HG03432 (cell line): ENCODE data around the gene B4GALT7.
"Not testable (repeated sequence)": the region's sequence is repeated elsewhere in the genome, so short reads cannot be mapped to it uniquely, and the experiment has no call there.

ENCODE experiments used
- ATAC-seq: cut with Tn5 transposase; IDR thresholded peaks from one replicate; pipeline ENCODE4 v1.9.1; 2021; ENCODE audit warnings: mild to moderate bottlenecking, moderate library complexity; ENCODE audit not compliant: unreplicated experiment

Gene B4GALT7

DNA sequence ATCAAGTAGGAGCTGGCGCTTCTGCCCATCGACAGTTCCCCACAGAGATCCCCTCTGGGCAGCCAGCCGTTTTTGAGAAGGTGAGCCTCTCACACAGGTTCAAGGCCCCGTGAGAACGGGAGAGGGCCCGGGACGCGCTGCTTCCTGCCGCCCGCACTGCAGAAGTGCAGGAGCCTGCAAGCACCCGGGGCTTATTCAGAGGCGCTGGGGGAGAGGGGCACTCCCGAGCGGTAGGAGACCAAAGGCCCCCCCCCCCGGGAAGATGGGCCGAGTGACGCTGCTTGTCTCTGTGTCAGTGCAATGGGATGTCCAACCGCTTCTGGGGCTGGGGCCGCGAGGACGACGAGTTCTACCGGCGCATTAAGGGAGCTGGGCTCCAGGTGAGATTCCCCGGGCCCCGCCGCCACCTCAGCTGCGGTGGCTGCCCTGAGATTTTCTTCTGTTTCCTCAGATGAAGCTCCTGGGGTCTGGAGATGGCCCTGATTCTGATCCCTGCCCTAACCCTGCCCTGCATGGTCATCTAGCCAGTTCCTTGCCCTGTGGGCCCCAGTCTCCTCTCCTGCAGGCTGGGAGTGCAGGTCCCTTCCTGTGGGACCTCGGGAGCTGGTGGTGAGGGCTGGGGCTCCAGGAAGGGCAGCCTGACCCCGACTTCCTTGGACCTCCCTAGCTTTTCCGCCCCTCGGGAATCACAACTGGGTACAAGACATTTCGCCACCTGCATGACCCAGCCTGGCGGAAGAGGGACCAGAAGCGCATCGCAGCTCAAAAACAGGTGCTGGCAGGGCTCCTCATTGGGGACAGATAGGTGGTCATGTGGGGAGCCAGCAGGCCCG, 8.5 kb downstream of the B4GALT7 start:
- no peak for ATAC-seq

DNA sequence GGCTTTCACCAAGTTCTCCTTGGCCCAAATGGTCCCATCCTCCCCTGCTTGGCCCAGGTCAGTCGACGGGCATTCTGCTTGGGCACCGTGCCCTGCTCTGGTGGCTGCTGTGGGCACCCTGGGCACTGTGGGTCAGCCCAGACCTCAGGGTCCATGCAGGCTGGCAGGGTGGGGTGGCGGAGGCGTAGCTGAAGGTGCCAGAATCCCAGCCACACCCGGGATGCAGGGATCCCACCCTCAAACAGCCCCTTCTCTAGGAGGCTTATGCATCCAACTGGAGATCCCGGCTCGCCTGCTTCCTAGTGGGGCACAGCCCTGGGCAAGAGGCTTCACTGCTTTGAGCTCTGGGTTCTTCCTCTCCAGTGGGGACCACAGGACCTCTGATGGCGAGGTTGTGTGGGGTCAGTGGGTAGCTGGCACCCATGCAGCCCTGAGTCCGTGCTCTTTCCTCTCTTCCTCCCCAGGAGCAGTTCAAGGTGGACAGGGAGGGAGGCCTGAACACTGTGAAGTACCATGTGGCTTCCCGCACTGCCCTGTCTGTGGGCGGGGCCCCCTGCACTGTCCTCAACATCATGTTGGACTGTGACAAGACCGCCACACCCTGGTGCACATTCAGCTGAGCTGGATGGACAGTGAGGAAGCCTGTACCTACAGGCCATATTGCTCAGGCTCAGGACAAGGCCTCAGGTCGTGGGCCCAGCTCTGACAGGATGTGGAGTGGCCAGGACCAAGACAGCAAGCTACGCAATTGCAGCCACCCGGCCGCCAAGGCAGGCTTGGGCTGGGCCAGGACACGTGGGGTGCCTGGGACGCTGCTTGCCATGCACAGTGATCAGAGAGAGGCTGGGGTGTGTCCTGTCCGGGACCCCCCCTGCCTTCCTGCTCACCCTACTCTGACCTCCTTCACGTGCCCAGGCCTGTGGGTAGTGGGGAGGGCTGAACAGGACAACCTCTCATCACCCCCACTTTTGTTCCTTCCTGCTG, 9.4 kb downstream of the B4GALT7 start:
- no peak for ATAC-seq

DNA sequence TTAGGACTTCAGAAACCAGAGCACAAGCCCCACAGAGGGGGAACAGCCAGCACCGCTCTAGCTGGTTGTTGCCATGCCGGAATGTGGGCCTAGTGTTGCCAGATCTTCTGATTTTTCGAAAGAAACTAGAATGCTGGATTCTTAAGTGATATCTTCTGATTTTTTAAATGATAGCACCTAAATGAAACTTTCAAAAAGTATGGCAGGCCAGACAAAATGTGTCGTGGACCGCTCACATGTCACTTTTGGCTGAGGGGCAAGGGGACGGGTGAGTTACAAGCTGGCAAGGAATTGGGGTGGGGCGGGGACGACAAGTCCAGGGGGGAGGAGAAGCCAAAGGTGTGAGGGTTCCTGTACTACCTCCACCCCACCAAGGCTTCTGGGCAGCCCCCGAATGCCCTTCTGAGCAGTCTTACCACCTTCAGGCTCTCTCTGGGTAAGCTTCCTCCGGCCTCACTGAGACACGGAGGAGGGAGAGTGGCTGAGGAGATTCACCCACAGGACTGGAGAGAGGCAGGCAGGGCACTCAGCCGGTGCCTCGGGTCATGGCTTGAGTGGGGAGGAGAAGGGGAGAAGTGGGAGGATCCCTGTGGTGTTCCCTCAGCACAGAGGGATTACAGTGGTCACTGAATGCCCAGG, 10.3 kb downstream of the B4GALT7 start:
- ATAC-seq = no peak

DNA sequence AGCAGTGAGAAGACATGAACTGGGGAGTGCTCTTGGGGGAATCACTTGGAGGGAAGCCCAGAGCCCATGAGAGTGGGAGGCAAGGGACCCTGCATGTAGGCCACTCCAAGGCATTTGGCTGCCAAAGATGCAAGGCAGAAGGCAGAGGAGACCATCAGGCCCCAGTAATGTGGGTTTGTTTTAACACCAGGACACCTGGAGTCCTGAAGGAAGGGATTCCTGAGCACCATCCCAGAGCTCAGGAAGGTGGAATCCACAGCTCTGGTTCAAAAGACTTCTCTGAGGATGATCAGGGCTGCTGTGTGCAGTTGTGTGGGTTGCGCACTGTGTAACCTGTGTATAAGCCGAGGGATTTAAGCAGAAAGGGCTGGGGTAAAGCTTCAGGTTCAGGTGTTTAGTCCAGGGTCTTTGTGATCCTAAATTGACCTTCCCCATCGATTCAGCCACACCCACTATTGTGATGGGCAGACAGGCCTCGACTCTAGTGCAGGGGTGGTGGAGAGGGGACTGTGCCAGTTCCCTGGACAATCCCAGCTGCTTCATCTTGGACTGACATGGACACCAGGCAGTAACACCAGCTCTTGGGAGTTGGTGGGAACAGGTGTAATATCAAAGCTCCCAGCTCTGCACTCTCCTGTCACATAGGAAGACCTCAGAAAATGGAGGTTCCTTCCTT, 11.0 kb downstream of the B4GALT7 start:
- no peak for ATAC-seq

DNA sequence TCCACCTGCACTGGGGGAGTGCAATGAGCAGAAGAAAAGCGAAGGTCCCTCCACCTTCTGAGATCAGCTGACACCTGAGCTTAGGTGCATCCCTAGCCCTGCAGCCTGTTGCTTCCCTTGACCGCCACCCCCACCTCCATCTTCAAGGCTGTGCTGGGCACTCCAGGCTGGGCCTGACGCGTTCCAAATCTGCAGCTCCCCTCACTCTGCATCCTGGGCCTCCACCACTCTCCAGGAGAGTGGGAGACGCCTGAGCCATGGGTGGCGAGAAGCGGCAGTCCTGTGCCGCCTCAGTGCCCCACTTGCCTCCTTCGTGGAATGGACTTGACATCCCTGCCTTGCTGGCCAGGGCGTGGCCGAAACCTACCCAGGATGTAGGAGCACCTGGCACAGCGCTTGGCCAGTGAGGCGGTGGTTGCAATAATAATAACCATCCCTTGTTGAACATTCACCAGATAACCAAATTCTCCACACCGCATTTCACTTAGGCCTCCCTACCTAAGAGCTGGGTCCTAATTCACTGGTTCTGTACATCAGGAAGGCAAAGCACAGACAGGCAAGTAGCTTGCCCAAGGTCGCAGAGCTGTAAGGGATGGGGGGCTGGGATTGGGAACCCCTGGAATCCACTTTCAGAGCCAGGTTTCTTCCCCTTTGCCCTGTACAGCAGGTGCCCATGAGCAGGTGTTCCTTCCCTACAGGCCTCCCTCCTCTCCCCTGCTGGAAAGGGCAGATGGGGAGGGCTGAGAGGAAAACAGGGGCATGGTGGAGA, 11.7 kb downstream of the B4GALT7 start:
- no peak for ATAC-seq

DNA sequence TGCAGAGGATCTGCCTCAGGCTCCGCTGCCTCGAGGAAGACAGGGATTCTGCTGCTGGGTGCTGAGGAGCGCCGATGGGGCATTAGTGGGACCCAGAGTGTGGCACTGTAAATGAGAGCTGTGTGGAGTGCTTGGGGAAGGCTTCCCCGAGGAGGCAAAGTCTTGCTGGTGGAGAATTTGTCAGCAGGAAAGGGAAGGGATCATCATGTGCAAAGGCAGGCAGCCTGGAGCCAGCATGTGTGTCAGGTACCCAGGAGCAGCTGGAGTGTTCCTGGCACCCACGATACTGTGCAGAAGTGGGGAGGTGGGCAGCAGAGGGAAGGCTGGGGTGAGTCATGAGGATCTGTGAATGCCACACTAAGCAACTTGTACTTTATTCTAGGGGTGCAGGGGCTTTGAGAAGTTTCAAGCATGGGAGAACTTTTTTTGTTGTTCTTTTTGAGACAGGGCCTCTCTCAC, 12.3 kb downstream of the B4GALT7 start:
- no peak for ATAC-seq

DNA sequence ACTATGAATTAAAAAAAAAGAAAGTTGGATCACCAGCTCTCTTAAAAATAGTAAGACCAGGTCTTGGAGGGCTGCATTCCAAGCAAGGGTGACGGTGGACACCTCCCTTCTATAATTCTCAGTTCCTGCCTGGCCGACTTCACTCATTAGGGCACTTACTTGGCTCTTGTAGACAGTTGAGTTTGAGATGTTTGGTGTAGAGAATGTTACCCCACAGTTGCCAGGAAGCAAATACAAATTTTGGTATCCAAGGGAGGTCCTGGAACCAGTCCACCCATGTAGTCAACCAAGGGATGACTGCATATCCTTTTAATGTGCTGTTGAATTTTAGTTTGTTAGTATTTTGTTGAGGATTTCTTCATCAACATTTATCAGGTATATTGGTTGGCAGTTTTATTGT, 20.6 kb downstream of the B4GALT7 start:
- ATAC-seq = no peak

DNA sequence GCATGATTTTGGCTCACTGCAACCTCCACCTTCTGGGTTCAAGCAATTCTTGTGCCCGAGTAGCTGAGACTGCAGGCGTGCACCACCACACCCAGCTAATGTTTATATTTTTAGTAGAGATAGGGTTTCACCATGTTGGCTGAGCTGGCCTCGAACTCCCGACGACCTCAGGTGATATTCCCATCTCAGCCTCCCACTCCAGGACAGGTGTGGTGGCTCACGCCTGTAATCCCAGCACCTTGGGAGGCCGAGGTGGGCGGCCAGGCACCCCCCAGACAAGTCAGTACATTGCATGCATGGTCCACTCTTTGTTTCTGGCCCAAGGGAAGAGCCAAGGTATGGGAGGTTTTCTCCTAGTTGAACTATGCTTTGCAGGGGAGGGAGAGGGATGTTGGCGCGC, 24.2 kb downstream of the B4GALT7 start:
- not testable (repeated sequence) for ATAC-seq

DNA sequence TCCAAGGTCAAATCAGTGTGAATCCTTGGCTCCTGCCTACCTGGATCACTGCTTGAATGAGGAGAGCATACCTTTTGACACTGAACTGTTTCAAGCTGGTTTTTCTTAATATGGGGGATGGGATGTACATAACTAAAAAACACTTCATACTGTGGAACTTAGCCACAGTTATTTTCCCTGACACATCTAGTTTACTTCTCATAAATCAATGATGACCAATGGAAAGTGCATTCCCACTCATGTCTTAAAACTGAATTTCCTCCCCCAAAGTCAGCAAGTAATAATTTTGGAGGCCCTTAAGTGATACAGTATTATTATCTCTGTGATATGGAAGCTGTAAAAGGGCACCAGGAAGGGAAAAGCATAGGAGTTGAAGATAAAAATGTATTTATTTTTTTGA, 30.3 kb downstream of the B4GALT7 start:
- not testable (repeated sequence) for ATAC-seq

DNA sequence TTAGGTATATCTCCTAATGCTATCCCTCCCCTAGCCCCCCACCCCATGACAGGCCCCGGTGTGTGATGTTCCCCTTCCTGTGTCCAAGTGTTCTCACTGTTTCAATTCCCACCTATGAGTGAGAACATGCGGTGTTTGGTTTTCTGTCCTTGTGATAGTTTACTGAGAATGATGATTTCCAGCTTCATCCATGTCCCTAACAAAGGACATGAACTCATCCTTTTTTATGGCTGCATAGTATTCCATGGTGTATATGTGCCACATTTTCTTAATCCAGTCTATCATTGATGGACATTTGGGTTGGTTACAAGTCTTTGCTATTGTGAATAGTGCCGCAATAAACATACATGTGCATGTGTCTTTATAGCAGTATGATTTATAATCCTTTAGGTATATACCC, 35.0 kb downstream of the B4GALT7 start:
- ATAC-seq = not testable (repeated sequence)

DNA sequence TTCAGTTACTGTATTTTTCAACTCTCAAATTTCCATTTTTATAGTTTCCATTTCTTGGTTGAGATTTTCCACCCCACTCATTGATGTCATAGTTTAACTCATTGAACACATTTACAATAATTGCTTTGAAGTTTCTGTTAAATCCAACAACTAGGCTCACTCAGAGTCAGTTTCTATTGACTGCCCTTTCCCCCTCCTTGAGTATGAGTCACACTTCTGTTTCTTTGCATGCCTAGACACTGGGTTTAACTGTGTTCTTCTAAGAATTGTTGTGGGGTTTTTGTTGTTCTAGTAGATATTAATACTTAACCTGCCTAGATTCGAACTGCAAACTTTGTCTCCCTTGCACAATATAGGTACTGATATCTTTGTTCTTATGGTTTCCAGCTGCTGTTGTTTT, 45.5 kb downstream of the B4GALT7 start:
- not testable (repeated sequence) for ATAC-seq

DNA sequence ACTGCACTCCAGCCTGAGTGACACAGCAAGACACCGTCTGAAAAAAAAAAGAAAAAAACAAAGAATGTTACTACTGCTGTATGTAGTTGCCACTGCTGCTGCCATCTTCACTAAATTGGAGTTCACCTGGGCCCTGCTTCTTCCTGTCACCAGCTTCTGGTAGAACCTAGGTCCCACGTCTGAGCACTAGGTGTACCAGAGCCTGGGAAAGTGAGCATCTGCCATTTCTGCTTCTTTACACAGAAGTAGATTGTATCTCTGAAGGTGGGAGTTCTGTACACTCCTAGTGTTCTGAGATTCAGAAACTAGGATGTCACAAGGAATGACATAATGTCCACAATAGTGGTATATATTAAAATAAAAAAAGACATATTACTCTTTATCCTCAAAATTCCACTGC, 51.3 kb downstream of the B4GALT7 start:
- not testable (repeated sequence) for ATAC-seq

DNA sequence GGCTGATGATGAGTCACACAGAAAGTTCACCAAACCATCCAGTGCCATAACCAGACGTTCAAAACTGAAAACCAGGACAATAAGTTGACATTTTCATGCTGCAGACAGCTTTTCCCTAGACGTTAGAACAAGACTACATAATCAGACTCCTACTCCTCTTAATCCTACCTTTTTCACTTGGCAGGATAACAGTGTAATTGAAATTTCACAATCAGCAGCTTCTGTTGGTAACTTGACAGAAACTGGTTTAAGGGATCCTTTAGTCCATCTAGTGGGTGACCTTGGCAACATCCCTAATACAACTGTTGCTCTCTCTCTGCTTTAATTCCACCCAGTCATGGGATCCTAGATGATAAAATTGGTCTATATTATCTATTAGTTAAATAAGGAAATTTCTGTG, 57.9 kb downstream of the B4GALT7 start:
- ATAC-seq = not testable (repeated sequence)

DNA sequence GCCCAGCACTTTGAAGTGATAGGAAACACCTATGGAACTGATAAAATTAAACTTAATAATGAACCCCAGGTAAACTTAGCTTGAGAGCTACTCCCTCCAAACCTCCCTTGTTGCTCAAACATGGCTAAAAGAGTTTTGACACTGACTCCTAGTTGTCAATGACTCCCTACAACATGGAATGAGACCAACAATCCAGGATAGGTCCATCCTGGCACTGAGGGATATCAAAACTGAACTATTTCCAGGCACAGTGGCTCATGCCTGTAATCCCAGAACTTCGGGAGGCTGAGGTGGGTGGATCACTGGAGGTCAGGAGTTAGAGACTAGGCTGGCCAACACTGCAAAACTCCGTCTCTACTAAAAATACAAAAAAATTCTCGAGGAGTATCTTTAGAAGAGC, 58.6 kb downstream of the B4GALT7 start:
- not testable (repeated sequence) for ATAC-seq
